ENCODE results near the gene DUS3L.

DNA sequence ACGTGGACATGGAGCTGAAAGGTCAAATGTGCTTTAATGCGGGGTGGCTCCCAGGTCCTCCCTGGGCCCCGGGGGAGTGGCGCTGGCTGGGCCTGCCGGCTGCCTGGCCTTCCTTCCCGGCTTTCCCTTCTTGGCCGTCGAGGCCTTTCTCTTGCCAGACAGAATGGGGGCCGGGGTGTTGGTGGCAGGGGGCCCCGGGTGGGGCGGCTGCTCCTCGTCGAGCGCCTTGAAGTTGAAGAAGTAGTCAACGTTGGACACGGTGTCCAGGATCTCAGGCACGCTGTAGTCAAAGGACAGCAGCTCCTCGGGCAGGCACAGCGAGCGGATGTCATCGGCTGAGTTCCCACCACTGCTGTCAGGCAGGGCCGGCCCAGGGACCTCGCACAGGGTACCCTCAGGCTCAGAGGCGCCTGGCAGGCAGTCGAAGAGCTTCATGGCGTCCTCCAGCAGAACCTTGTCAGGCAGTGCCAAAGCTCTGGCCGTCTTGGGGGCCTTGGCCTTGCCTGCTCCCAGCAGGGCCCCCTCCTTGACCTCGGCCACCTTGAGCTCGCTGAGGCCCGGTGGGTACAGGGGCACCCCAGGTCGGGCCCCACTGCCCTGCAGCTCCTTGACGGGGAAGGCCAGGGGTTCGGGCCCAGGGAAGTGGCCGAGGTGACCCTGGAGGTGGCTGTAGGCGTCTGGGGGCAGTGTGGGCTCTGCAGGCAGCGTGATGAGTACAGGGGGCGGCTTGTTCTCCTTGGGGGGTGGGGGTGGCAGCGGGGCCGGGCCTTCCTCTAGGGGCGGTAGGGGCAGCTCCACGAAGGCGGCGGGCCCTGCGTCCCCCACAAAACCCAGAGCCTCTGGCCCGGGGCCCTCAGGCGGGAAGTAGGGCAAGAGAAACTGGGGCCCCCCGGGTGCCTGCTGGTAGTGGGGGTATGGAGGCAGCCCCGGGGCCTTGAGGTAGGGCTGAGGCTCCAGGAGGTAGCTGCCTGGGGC, 7.7 kb downstream of the DUS3L start:
- no peak for TF ChIP-seq EZH2 (IDR thresholded peaks at IDR 0.05; ENCODE audit: borderline replicate concordance, insufficient read depth, low read depth, low read length, poor library complexity, severe bottlenecking)
- TF ChIP-seq, protein P1, sequence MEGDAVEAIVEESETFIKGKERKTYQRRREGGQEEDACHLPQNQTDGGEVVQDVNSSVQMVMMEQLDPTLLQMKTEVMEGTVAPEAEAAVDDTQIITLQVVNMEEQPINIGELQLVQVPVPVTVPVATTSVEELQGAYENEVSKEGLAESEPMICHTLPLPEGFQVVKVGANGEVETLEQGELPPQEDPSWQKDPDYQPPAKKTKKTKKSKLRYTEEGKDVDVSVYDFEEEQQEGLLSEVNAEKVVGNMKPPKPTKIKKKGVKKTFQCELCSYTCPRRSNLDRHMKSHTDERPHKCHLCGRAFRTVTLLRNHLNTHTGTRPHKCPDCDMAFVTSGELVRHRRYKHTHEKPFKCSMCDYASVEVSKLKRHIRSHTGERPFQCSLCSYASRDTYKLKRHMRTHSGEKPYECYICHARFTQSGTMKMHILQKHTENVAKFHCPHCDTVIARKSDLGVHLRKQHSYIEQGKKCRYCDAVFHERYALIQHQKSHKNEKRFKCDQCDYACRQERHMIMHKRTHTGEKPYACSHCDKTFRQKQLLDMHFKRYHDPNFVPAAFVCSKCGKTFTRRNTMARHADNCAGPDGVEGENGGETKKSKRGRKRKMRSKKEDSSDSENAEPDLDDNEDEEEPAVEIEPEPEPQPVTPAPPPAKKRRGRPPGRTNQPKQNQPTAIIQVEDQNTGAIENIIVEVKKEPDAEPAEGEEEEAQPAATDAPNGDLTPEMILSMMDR (IDR thresholded peaks at IDR 0.05), result no peak
